ENCODE measurements around the gene TTC7B.

TTC7B gene

DNA sequence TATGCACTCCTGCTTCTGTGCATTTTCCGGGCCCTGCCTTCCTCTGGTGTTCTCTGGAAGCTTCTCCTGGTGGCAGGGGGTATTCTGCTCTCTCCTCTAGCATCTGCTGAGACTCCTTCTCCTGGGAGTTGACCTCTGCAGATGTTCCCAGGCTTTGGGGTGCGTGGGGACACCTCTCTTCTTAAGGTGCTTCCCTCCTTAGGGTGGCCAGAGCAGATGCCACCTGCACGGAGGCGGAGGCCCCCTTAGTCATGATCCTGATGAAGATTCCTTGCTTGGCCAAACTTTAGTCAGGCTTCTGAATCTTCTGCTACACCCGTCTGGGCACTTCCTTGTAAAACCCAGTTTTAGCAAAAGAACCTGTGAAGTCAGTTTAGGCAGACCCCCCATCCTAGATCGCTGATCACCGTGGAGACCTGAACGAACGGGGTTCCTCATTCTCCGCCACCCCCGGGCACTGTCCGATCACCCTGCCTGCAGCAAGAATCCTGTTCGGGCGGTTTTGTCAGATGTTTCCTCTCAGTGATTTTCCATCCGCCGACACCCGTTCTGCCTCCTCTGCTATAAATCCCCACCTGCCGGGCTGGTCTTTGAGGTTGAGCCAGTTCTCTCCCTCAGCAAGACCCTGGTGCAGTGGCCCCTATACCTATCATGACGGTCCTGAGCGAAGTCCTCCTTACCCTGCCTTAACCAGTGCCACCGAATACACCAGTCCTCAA, 307.5 kb downstream of the TTC7B start:
- DNase-seq (ENCODE audit: low read depth), result no peak

GRCh38 chr14:90508036-90508435, 308.2 kb downstream of the TTC7B start:
- DNase-seq (ENCODE audit: low read depth), result no peak

DNA sequence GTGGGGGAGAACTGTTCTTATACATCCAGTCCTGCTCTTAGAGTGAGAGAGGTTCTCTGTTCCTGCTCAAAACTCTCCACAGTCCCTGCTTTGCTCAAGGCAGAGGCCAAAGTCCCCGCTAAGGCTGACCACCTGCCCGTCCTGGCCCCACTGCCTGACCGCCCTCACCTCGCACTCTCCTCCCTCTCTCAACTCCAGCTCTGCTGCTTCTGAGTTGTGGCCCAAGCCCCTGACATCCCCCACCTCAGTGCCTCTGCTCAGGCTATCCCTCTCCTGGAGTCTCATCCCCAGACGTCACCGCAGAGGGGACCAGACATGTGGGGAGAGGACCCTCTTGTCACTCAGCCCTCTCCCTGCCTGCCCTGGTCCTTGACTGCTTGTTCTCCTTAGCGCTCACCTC, 308.8 kb downstream of the TTC7B start:
- no peak for DNase-seq (ENCODE audit: low read depth)

DNA sequence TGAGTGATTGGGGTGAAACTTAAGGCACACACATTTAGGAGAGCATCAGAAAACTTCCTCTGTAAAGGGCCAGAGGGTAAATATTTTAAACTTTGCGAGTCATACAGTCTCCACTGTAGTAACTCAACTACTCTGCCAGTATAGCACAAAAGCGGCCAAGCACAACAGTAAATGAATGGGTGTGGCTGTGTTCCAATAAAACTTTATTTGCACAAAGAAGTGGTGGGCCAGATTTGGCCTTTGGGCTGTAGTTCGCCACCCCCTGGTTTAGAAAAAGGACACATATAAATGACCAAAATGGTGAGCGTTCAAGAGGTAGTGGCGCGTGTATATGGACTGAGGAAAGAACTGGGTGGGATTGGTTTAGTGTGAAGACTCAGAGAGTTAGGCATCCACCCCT, 309.5 kb downstream of the TTC7B start:
- no peak for DNase-seq (ENCODE audit: low read depth)

GRCh38 chr14:90505531-90505930, 310.7 kb downstream of the TTC7B start:
- DNase-seq (ENCODE audit: low read depth), result no peak

DNA sequence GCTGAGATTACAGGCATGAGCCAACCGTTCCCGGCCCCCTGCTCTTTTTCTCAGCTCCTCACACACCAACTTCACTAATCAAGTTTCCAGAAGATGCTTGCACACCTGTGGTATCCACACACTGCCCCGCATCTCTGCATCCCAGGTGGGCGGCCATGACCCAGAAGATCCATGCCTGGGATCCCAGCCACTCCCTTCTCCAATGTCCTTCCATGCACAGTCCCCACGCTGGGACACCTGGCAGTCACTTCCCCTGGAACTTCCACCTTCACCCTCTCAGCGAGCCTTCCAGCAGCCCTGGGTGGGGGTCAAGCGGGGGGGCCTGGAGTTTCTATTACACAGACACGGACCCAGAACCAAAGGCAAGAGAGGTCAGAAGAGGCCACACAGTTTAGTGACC, 311.6 kb downstream of the TTC7B start:
- DNase-seq (ENCODE audit: low read depth), result no peak

DNA sequence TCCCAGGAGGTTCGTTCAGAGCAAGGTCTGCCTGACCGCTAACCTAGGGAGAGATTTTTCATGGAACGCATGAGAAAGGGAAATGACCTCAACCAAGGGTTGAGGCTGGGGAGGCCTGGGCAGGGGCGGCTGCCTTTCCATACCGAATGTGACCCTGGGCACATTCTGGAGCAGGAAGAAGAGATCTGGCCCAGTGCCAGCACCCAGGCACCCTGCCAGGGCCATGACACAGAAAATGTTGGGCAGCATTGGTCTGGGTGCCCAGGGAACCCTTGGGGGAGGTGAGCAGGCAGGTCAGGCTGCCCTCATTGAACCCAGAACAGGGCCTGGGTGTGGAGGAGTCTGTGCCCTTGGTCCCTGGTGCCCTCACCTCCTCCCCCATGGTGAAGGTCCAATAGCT, 312.6 kb downstream of the TTC7B start:
- no peak for DNase-seq (ENCODE audit: low read depth)

GRCh38 chr14:90502760-90503159, 313.5 kb downstream of the TTC7B start:
- DNase-seq (ENCODE audit: low read depth), result no peak

- DNase-seq (ENCODE audit: low read depth), result no peak
These were observed 315.4 kb downstream of the TTC7B start for GRCh38 chr14:90500665-90501370.

DNA sequence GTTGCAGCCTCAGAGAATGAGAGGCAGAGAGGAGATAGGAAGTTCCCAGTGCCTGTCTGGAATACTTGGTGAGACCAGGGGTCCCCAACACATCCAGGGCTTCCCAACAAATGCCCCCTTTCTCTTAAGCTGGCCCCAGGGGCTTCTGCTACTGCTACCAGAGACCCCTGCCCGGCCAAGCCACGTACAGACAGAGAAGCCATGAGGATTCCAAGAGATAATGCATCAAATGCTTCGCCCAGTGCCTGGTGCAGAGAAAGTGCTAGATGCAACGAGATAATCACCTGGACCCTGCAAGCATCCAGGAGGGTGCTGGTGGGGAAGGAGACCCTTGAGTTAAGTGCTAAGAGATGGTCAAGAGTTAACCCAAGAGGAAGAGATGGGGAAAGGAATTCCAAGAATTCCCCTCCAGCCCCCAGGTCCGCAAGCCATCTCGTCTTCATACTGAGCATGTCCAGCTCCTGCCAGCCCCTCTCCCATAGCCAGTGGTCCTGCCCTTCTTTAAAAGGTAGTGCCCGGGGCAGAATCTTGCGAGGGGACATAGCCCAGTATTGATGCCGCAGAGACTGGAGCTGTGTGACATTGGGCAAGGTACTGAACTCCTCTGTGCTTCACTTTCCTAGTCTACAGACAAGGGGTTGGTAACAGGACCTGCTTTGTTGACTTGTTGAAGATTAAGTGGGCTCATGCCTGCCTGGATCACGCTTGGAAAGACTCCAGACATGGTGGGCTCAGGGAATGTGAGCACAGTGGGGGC, 316.1 kb downstream of the TTC7B start:
- DNase-seq (ENCODE audit: low read depth), result no peak

DNA sequence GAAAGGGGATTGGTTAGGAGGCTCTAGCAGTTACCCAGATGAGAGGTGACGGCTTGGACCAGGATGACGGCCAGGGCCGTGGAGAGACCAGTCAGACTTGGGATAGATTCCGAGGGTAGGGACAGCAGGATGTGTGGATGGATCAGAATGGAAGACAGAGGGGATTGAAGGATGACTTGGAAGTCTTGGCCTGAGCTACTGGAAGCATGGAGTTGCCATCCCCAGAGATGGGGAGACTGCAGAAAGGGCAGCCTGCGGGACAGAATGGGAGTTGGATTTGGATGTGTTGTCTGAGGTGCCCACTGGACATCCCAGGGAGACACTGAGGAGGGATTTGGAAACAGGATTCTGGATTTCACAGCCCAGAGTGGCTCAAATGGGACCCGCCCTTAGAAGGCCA, 317.1 kb downstream of the TTC7B start:
- DNase-seq (ENCODE audit: low read depth), result no peak

GRCh38 chr14:90498198-90498597, 318.0 kb downstream of the TTC7B start:
- DNase-seq (ENCODE audit: low read depth), result no peak

DNA sequence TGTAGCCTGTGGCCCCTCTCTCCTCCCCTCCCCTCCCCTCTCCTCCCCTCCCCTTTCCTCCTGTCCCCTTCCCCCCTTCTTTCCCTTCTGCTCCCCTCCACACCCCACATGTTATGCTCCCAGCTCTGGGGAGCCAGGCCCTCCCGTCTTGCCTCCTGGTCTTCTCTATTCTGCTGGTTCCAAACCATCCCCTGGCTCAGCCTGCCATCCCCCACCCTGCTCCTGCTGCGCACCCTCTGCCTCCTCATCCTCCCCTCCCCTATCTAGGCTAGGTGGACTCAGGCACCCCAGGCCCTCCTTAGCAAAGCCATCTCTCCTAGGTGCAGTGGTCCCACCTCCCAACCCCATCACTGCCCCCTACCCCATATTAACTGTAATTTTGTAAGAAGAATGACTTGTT, 319.9 kb downstream of the TTC7B start:
- DNase-seq (ENCODE audit: low read depth), result no peak

GRCh38 chr14:90495357-90496276, 320.6 kb downstream of the TTC7B start:
- DNase-seq (ENCODE audit: low read depth), result no peak

GRCh38 chr14:90491911-90492531, 324.2 kb downstream of the TTC7B start:
- no peak for DNase-seq (ENCODE audit: low read depth)

GRCh38 chr14:90491221-90491885, 324.9 kb downstream of the TTC7B start:
- DNase-seq (ENCODE audit: low read depth), result no peak

- no peak for DNase-seq (ENCODE audit: low read depth)
These were observed 325.5 kb downstream of the TTC7B start for GRCh38 chr14:90490720-90491050.

GRCh38 chr14:90489916-90490719, 326.1 kb downstream of the TTC7B start:
- no peak for DNase-seq (ENCODE audit: low read depth)

- DNase-seq (ENCODE audit: low read depth), result no peak
These were observed 326.9 kb downstream of the TTC7B start for GRCh38 chr14:90489306-90489705.

GRCh38 chr14:90488256-90488655, 328.0 kb downstream of the TTC7B start:
- no peak for DNase-seq (ENCODE audit: low read depth)

All from activated T-helper 1 cell treated with Interleukin-2 at 50 U/mL for 16 hours (primary cell).